GM18951 (cell line): ENCODE measurements around the gene ARHGAP32.
"Not testable (repeated sequence)": the region's sequence is repeated elsewhere in the genome, so short reads cannot be mapped to it uniquely, and the experiment has no call there.

ENCODE experiments used
- POLR2A ChIP-seq: IDR thresholded peaks from 4 replicates; pipeline ENCODE4 v1.6.1; 2011; ENCODE audit warnings: mild to moderate bottlenecking; ENCODE audit not compliant: insufficient read length, insufficient read depth; ENCODE audit errors: extremely low read depth
- in situ Hi-C: fragments of 300-500 bp; cut with MboI; formaldehyde crosslinking; loops from one replicate; pipeline ENCODE4 v1.12.0; 2022; ENCODE audit warnings: low sequenced_read_pairs, mixed read lengths, inconsistent platforms; ENCODE audit not compliant: unreplicated experiment

The ARHGAP32 gene

GRCh38 chr11:129215506-129216245 is 23.6 kb upstream of the ARHGAP32 start:
- no peak for TF ChIP-seq POLR2A
- in situ Hi-C loops: no loop called here

- in situ Hi-C loops: no loop called here
- TF ChIP-seq POLR2A: no peak
Measured at GRCh38 chr11:129214710-129215295, 22.7 kb upstream of the ARHGAP32 start.

DNA sequence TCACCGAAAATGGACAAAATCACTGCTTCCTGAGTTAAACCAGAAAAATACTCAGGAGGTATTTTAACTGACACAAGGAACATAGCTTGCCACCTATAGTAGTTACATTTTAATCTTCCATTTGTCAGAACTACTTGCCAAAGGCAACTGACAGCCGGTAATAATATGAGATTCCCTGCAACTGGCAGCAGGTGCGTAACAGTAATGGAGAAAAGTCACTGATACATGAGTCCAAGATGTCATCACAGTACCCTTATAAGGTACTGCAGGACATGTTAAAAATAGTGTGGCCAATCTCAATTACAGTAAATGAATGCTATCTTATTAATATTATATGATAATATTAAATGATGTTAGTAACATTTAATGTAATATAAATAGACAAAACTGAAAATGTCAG is 21.1 kb upstream of the ARHGAP32 start:
- TF ChIP-seq POLR2A: no peak
- in situ Hi-C loops: no loop called here

- in situ Hi-C loops: no loop called here
- TF ChIP-seq POLR2A: no peak
Measured at GRCh38 chr11:129211397-129211796, 19.3 kb upstream of the ARHGAP32 start.

- in situ Hi-C loops: no loop called here
- TF ChIP-seq POLR2A: no peak
Measured at GRCh38 chr11:129210831-129211181, 18.7 kb upstream of the ARHGAP32 start.

DNA sequence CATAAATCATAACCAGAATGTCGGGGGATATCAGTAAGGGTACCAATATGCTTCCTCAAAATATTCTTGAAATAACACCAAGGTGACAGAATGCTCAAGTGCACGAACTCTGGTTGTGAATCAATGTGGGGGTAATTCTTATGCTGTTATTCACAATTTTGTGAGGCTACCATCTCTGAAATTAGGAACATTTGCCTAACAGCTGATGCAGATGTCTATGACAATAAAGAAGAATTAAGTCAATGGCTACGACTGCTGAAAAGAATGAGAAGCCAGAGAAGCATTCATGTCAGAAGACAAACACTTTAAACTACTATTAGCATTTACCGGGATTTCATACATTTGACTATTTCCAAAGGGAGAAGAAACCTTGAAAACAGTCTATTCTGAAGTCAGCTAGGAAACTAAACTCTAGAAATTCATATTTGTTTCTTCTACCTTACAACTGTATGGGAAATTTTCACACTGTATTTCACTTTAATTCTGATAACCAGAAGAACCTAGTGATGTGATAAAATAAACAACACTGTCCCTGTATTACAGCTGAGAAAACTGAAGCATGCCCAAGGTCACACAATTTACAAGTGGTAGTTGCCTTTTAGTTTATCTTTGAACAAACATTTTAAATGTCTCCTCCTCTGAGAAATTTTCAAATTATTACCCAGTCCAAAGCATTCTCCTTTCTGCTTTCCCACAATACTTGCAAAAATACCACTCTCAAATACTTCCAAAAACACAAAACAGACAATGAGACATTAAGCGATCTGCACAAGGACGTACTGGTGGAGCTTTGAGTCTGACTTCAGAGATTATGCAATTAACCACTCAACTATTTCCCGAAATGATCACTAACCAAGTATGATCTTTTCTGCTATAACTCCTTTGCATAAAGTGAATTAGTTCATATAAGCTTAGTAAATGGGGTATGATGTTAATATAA is 18.0 kb upstream of the ARHGAP32 start:
- in situ Hi-C loops: no loop called here
- TF ChIP-seq POLR2A: no peak

- TF ChIP-seq POLR2A: no peak
- in situ Hi-C loops: no loop called here
Measured at GRCh38 chr11:129208863-129209262, 16.7 kb upstream of the ARHGAP32 start.

DNA sequence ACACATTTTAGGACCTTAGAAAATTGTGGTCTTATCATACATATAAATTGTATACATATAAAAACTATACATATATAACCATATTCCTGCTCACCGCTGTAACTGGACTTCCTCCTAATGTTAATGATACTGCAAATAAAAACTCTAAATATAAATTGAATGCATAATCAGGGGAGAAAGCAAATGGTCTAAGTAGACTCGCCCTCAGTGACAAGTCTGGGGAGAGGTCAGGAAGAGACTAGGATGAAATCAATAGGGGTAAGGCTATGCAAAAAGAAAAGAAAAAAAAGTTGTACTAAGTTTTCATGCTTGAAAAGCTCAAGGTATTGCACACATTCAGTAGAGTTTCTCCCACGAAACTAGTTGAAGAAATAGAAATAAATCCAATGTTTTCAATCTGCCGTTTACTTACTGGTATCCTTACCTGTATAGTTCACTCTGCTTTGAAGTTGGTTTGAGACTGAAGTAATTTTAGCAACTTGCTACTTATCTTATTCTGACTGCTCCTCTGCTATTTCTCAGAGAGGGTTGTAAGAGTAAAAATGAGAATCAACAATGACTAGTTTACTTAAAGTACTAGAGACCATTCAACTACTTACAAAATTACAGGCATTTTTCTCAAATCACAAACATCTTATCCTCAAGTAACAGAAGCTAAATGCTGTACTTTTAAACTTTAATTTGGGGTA is 12.2 kb upstream of the ARHGAP32 start:
- TF ChIP-seq POLR2A: no peak
- in situ Hi-C loops: no loop called here

DNA sequence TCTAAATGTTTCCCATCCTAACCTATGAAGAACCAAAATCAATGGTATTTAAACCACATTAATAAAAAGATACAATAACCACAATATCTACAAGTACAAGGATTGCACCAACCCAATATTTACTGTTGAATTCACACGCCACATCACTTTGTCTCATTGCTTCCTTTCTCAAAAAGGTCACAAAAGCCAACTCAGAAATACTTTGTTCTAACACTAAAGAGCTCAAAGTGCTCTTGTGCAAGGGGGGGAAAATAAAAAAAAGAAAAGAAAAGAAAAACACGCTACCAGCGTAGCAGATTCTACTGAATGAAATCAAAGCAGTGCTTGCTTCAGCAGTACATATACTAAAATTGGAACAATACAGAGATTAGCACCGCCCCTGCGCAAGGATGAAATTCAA is 10.5 kb upstream of the ARHGAP32 start:
- TF ChIP-seq POLR2A: no peak
- in situ Hi-C loops: no loop called here

DNA sequence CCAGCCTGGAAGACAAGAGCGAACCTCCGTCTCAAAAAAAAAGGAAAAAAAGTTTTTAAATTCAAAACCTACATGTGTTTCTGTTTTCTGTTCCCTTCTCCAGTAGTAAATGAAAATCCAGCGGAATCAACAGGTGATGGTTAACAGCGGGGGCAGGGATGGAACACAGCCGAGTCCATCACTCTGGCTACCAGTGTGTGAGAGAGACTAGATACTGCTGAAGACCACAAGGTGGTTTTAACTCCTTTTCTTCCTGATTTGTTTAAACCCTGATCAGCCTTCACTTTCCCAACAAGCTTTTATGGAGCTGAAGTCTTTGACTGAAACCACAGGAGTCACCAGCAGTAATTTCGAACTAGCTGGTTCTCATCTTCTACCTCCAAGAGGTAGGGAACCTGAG is 3.6 kb upstream of the ARHGAP32 start:
- in situ Hi-C loops: no loop called here
- no peak for TF ChIP-seq POLR2A

DNA sequence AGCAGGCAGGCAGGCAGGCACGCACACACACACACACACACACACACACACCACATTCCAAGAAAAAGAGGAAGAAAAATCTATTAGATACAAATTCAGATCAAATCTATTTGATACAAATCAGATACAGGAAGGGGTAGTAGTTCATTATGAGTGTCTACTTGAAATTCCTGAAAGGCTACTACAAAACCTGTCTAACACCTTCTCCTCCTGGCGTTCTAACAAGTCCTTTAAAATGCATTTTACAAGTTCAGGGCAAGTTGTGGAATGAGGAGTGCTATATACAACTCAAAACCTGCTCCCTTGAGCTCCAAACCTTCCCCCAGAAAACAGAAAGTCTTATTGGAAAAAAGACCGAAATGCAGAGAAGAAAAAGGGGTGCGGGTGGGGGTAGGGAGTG is 476 bp downstream of the ARHGAP32 start:
- no peak for TF ChIP-seq POLR2A
- in situ Hi-C loops: no loop called here

DNA sequence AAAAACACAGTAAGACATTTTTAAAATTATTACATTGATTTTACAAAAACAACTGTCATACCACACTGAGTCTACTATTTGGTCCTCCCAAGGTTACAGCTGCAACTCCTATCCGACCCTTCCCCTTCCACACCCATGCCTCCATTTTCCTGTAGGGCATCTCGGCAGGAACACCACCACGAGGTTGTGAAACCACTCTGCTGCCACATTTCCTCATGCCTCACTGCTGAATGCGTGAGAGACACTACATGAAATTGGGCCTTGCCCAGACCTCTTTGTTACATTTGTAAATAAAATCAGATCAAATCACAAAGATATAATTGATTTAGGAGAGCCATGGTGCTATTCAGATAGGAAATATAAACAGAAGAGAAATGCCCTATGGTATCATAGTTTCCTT is 2.0 kb downstream of the ARHGAP32 start:
- no peak for TF ChIP-seq POLR2A
- in situ Hi-C loops: no loop called here

DNA sequence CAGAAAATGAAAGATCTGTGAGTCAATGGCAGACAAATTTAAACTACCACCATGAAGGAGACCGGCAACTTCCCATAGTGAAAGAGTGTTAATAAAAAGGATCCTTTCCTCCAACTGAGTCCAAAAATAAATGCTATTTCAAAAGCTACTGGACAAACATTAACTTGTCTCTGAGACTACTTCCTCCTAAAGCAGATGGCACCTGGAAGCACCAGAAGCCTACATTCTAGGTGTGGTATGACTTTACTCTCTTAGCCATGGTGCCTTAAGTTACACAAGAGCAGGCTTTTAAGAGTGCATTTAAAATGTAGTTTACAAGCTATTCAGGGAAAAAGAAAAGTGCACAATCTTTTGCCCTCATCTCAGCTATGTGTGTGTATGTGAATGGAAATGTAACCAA is 2.5 kb downstream of the ARHGAP32 start:
- no peak for TF ChIP-seq POLR2A
- in situ Hi-C loops: no loop called here

GRCh38 chr11:129185082-129185481 is 7.0 kb downstream of the ARHGAP32 start:
- in situ Hi-C loops: not testable (repeated sequence)
